HEK293 (cell line): ENCODE measurements around the gene CNKSR2.

Experiments used
- CTCF ChIP-seq: fragments of 450-650 bp; formaldehyde crosslinking; IDR thresholded peaks from 2 replicates; pipeline ENCODE4 v1.5.1; 2016; ENCODE audit warnings: missing biosample characterization, missing genetic modification characterization
- REST ChIP-seq: fragments of 450-650 bp; formaldehyde crosslinking; IDR thresholded peaks from 2 replicates; pipeline ENCODE4 v1.5.1; 2016; ENCODE audit warnings: missing biosample characterization, missing genetic modification characterization
- ZNF26 ChIP-seq: fragments of 450-650 bp; formaldehyde crosslinking; IDR thresholded peaks from 2 replicates; pipeline ENCODE4 v1.5.1; 2016; ENCODE audit warnings: missing biosample characterization, missing genetic modification characterization
- ZNF280D ChIP-seq: fragments of 450-650 bp; formaldehyde crosslinking; IDR thresholded peaks from 2 replicates; pipeline ENCODE4 v1.5.1; 2016; ENCODE audit warnings: missing biosample characterization, missing genetic modification characterization
- ZNF335 ChIP-seq: fragments of 450-650 bp; formaldehyde crosslinking; conservative IDR thresholded peaks from 2 replicates; pipeline ENCODE4 v1.5.1; 2016; ENCODE audit warnings: missing biosample characterization, missing genetic modification characterization
- ZNF426 ChIP-seq: fragments of 450-650 bp; formaldehyde crosslinking; IDR thresholded peaks from 2 replicates; pipeline ENCODE4 v1.5.1; 2017; ENCODE audit warnings: missing biosample characterization, missing genetic modification characterization, mild to moderate bottlenecking, inconsistent platforms, moderate library complexity
- ZNF473 ChIP-seq: fragments of 450-650 bp; formaldehyde crosslinking; IDR thresholded peaks from 2 replicates; pipeline ENCODE4 v1.5.1; 2017; ENCODE audit warnings: missing biosample characterization, missing genetic modification characterization
- ZNF555 ChIP-seq: fragments of 450-650 bp; formaldehyde crosslinking; conservative IDR thresholded peaks from 2 replicates; pipeline ENCODE4 v1.5.1; 2017; ENCODE audit warnings: missing biosample characterization, mild to moderate bottlenecking, missing genetic modification characterization, inconsistent platforms
- ZNF629 ChIP-seq: fragments of 450-650 bp; formaldehyde crosslinking; IDR thresholded peaks from 2 replicates; pipeline ENCODE4 v1.5.1; 2017; ENCODE audit warnings: missing biosample characterization, missing genetic modification characterization
- ZNF670 ChIP-seq: fragments of 450-650 bp; formaldehyde crosslinking; IDR thresholded peaks from 2 replicates; pipeline ENCODE4 v1.5.1; 2016; ENCODE audit warnings: missing biosample characterization, missing genetic modification characterization, low read depth
- ZNF747 ChIP-seq: fragments of 450-650 bp; formaldehyde crosslinking; IDR thresholded peaks from 2 replicates; pipeline ENCODE4 v1.5.1; 2016; ENCODE audit warnings: missing biosample characterization, missing genetic modification characterization

GRCh38 chrX:21623778-21624501 lies 249.7 kb downstream of the CNKSR2 start:
- TF ChIP-seq CTCF (tag by site-specific recombination) (no peak), ZNF555 (tag by site-specific recombination) (no peak), ZNF426 (tag by site-specific recombination) (no peak), ZNF280D (tag by site-specific recombination) (no peak), REST (no peak), ZNF473 (tag by site-specific recombination) (no peak), ZNF629 (no peak), ZNF747 (tag by site-specific recombination) (no peak), ZNF670 (tag by site-specific recombination) (no peak), ZNF335 (tag by site-specific recombination) (no peak), ZNF26 (no peak)
